HG03097 (cell line): ENCODE data around the gene FNDC11.
"Not testable (repeated sequence)": the region's sequence is repeated elsewhere in the genome, so short reads cannot be mapped to it uniquely, and the experiment has no call there.

Experiments used
- ATAC-seq: cut with Tn5 transposase; IDR thresholded peaks from one replicate; pipeline ENCODE4 v1.9.1; 2021; ENCODE audit not compliant: unreplicated experiment, low FRiP score

FNDC11 gene

GRCh38 chr20:63595416-63596127 lies 41.6 kb downstream of the FNDC11 start:
- no peak for ATAC-seq

GRCh38 chr20:63596423-63596822 lies 42.5 kb downstream of the FNDC11 start:
- ATAC-seq, result no peak

GRCh38 chr20:63597651-63598478 lies 43.9 kb downstream of the FNDC11 start:
- no peak for ATAC-seq

- no peak for ATAC-seq
Measured at GRCh38 chr20:63598479-63599395, 44.8 kb downstream of the FNDC11 start.

GRCh38 chr20:63599396-63600050 lies 45.6 kb downstream of the FNDC11 start:
- ATAC-seq, result no peak

GRCh38 chr20:63601679-63602078 lies 47.7 kb downstream of the FNDC11 start:
- not testable (repeated sequence) for ATAC-seq

- no peak for ATAC-seq
Measured at GRCh38 chr20:63602321-63602720, 48.4 kb downstream of the FNDC11 start.
